Measurements from ENCODE around the gene SHISA9.

- no peak for TF ChIP-seq CTCF (IDR thresholded peaks at IDR 0.05)
- no peak for TF ChIP-seq POLR2A (IDR thresholded peaks at IDR 0.05)
Measured at GRCh38 chr16:13064821-13065220, 163.4 kb downstream of the SHISA9 start.
